Esophagus muscularis mucosa (tissue), 2 donors: ENCODE results near the gene DMKN.

Experiments
- EP300 ChIP-seq: sonication (generic); formaldehyde crosslinking; IDR thresholded peaks from one replicate; pipeline ENCODE4 v1.6.1; 2017; ENCODE audit warnings: antibody characterized with exemption
- POLR2A ChIP-seq: fragments of 450-650 bp; IDR thresholded peaks from one replicate; pipeline ENCODE4 v1.6.1; 2017; ENCODE audit warnings: antibody characterized with exemption, moderate library complexity, mild to moderate bottlenecking, low read depth

- TF ChIP-seq POLR2A (no peak), EP300 (no peak)
These were observed 25.9 kb upstream of the DMKN start for GRCh38 chr19:35539314-35539713.
